Measurements from ENCODE around the gene P2RY6.
"Not testable (repeated sequence)": the region's sequence is repeated elsewhere in the genome, so short reads cannot be mapped to it uniquely, and the experiment has no call there.

DNA sequence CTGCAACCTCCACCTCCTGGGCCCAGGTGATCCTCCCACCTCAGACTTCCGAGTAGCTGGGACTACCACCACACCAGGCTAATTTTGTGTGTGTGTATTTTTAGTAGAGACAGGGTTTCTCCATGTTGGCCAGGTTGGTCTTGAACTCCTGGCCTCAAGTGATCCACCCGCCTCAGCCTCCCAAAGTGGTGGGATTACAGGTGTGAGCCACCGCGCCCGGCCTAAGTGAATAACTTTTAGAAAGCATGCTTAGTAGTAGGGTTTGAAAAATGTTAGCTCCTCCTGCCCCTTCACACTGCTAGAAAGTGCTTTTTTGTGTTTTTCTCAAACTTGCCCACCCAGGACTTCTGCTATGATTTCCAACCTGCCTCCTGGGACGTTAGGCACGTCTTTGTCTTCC, 39.7 kb upstream of the P2RY6 start:
- TF ChIP-seq, protein P1, sequence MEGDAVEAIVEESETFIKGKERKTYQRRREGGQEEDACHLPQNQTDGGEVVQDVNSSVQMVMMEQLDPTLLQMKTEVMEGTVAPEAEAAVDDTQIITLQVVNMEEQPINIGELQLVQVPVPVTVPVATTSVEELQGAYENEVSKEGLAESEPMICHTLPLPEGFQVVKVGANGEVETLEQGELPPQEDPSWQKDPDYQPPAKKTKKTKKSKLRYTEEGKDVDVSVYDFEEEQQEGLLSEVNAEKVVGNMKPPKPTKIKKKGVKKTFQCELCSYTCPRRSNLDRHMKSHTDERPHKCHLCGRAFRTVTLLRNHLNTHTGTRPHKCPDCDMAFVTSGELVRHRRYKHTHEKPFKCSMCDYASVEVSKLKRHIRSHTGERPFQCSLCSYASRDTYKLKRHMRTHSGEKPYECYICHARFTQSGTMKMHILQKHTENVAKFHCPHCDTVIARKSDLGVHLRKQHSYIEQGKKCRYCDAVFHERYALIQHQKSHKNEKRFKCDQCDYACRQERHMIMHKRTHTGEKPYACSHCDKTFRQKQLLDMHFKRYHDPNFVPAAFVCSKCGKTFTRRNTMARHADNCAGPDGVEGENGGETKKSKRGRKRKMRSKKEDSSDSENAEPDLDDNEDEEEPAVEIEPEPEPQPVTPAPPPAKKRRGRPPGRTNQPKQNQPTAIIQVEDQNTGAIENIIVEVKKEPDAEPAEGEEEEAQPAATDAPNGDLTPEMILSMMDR (IDR thresholded peaks at IDR 0.05) = not testable (repeated sequence)
- TF ChIP-seq POLR2A, EP300 (IDR thresholded peaks at IDR 0.05): not testable (repeated sequence)
